Activated CD8-positive, alpha-beta memory T cell treated with anti-CD3 and anti-CD28 coated beads, Interleukin-2, amount 50 U/mL, for 24 hours (primary cell): ENCODE results near the gene WHAMM.
"Not testable (repeated sequence)": the region's sequence is repeated elsewhere in the genome, so short reads cannot be mapped to it uniquely, and the experiment has no call there.

Source experiments
- DNase-seq: peaks from one replicate; pipeline ENCODE4 v3.0.0-alpha.2; 2020; ENCODE audit errors: extremely low read depth

WHAMM gene

GRCh38 chr15:82838096-82838735 lies 28.8 kb downstream of the WHAMM start:
- no peak for DNase-seq

DNA sequence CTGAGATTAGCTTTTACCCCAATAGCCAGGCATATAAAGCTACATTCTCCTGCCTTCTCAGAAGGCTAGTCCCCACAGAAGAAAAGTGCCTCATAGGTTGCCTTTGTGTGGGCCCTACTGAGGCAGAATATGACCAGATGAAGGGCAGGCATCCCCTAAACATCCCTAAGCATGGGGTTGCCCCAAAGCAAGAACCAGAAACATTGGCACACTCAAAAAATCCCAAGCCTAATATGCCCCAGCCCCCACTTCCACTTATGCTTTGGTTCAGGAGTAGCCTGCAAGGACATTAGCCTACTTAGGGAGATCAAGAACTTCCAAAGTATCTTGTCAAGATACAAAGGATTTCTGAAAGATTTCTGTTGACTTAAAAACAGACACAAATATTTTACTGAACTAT lies 29.7 kb downstream of the WHAMM start:
- no peak for DNase-seq

DNA sequence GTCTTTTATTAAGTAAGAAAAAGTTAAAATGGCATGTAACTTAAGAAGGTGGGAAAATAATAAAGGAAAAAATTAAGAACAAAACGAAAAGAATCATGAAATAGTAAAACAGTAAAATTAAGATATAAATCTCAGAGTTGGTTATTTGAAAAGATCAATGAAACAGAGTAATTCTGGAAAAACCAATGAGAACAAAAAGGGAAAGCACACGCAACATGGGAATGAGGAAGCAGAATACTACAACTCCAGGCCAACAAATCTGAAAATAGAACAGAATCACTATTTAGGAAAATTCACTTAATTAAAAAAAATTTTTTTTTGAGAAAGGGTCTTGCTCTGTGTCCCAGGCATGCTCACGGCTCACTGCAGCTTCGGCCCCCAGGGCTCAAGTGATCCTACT lies 30.7 kb downstream of the WHAMM start:
- no peak for DNase-seq

DNA sequence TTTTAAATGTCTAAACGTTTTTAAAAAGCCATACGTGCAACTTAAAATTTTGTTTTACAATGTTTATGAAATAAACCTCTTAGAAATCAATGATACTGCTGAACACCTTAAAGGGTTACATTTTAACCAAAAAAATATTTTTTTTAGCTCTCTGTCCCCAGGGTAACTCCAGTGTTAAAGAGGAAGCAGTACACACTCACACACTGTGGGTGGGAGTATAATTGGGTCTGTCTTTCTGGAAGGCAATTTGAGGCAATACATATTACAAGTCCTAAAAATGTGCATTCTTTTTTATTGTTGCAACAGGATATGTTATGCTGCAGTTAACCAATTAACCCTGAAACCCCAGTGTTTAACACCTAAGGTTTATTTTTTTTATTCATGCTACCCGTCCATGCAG lies 34.1 kb downstream of the WHAMM start:
- DNase-seq = no peak

- no peak for DNase-seq
Observed at GRCh38 chr15:82845686-82846085, 36.3 kb downstream of the WHAMM start.

DNA sequence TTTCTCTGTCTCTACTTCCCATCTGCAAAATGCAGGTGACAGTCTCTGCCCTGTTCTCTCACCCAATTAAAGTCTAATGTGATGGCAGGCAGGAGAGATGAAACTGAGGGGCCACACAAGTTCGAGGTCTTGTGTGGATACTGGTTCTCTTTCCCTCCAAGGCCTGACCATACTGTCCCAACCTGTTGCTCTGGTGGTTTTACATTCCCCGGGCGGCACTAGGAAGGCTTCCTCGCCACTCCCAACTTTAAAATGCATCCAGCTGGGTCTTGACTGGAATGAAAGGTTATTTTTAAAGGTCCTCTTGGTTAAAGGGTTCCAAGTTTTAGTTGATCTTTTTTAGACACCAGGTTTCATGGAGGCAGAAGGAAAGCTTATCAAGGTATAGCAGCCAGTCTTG lies 37.2 kb downstream of the WHAMM start:
- DNase-seq = no peak

DNA sequence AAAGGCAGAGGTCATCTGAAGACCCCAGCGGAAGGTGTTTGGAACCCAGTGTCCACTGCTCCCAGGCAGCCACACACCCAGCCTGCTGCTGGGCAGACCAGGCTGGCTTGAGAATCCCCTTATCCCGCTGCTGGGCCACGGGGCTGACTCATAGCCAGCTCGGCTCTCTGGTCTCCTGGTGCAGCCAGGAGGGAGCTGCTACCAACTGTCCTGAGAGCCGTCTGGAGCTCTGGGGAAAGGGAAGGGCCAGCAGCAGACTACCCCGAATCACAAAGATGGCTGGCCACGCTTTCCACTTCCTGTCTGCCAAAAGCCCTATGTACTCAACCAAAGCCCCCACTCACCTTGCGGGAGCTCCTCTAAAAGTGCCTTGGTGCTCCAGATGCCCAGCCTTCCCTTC lies 38.3 kb downstream of the WHAMM start:
- DNase-seq = no peak

DNA sequence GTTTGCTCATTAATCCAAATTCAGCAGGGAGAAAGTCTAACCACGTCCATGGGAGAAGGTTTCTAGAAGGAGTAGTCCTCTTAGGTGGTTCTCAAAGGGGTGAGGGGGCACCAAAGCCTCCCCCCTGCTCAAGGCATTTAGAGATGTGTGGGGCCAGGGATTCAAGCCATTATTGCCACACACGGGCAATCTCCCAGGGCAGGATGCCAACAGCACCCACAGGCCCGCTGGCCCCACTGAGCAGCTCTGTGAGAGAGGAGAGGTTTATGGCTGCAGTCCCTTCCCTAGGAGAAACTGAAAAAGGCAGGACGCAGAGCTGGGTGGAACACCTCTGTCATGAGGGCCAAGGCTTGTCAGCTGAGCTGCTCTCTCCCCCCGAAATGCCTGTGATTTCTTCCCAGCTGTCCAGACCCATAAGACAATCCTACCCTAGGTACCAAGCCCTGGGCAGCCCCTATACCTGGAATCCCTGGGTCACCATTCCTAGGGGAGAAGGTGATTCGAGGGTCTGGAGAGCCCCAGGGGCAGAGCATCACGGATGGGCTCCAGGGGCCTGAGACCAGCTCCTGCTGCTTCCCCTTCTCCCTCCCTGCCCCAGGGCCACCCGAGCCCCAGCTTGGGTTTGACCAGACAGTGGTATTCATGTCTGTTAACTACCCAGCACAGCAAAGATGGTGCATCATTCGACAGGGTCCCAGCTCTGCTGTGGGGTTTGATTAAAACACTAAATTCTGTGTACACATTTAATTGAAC lies 39.0 kb downstream of the WHAMM start:
- no peak for DNase-seq

- DNase-seq = no peak
Observed at GRCh38 chr15:82849556-82850512, 40.4 kb downstream of the WHAMM start.

GRCh38 chr15:82850731-82851130 lies 41.3 kb downstream of the WHAMM start:
- no peak for DNase-seq

- DNase-seq = no peak
Observed at GRCh38 chr15:82851306-82851850, 42.0 kb downstream of the WHAMM start.

DNA sequence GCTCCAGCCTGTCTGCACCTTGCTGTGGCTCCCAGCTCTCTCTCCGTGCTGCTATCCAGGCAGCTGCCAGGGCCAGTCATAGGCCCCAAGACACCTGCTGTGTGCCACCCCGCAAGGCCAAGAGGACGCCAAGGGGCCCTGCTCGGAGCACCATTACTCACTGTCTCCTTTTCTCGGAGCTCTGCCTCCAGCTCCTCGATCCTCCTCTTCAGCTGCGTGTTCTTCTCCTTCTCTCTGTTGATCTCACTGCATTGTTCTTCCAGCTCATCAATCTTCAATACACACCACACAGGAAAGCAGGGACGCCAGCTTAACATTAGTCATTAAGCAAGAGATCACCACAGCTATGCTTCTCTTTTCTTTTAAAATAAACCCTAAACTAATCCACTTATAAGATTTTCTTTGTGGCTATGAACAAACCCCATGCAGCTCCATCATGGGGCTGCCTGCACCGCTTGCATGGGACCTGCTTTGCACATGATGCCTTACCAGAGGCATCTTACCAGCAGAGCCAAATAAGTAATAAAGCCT lies 42.6 kb downstream of the WHAMM start:
- DNase-seq = no peak

DNA sequence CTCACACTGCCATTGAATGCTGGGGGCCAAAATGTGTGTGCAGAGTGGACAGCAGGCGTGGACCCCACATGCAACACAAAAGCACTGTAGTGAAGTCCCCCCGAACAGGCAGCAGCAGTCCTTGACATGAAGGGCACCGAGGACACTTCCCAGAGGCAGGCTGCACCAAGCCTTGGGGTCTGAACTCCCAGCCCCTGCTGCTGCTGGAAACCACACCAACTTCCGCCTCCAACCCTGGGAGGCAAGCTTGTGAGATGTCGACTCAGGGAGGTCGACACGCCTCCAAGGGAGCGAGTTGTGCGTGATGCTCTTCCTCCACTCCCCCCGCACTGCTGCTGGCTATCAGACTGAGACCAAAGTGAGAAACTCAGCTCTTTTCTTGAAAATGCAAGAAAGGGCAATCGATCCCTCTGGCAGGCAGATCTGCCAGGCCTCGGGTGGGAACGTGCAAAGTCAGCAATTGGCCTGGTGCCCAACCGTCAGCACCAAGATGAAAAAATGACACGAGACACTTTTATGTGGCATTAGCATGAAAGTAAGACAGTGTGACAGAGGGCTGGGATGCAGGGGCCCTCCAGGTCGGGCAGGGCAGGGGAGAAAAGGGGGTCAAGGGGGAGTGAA lies 43.6 kb downstream of the WHAMM start:
- DNase-seq = no peak

- DNase-seq = no peak
Observed at GRCh38 chr15:82854554-82854953, 45.1 kb downstream of the WHAMM start.

- DNase-seq = no peak
Observed at GRCh38 chr15:82855286-82856100, 46.1 kb downstream of the WHAMM start.

DNA sequence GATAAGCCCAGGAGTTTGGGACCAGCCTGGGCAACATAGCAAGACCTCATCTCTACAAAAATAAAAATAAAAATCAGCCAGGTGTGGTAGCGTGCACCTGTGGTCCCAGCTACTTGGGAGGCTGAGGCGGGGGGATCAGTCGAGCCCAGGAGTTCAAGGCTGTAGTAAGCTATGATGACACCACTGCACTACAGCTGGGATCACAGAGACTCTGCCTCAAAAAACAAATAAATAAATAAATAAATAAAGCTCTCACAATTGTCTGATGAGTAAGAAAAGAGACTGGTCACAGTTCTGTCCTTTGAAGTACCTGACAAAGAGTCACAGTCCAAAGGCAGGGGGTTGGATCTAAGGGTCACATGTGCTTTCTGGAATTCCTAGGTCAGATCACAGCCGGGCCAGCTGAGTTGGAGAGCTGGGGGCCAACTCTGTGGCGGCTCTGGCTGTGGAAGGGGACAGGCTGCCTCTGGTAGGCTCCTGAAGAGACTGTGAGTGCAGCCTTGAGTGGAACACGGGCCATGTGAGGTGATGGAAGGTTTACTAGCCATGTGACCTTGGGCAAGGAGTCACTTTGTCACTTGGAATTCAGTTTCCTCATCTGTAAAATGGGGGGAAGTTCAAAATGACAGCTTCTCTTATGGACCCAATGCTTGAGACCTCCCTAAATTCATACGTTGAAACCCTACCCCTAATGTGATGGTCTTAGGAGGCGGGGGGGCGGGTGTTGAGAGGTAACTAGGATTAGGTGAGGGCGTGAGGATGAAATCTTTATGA lies 47.2 kb downstream of the WHAMM start:
- no peak for DNase-seq

GRCh38 chr15:82858932-82859331 lies 49.5 kb downstream of the WHAMM start:
- no peak for DNase-seq

GRCh38 chr15:82862886-82863285 lies 53.5 kb downstream of the WHAMM start:
- no peak for DNase-seq

DNA sequence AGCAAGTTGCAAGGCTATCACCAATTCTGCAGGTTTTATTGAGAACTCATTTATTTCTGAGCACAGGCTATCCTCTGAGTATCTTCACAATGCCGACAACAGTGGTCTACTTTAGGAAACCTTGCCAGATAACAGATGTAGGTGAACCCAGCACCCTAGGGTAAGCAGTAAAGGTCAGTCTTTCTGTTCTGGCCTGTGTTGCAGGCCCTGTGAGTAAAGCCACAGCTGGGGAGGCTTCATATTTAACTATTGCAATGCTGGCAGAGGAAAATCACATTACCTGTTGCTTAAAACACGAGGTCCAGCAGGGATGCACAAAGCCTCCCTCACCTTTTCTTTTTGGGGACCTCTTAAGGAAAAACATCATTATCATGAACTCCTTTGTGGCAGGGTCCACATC lies 55.5 kb downstream of the WHAMM start:
- DNase-seq = no peak

DNA sequence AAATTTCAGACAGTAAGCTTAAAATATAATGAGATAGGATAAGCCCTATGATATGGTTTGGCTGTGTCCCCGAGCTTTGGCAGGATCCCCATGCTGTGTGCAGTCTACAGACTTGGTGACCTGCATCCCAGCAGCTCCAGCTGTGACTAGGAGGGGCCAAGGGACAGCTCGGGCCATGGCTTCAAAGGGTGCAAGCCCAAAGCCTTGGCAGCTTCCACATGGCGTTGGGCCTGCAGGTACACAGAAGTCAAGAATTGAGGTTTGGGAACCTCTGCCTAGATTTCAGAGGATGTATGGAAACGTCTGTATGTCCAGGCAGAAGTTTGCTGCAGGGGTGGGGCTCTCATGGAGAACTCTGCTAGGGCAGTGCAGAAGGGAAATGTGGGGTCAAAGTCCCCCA lies 56.2 kb downstream of the WHAMM start:
- not testable (repeated sequence) for DNase-seq
